Smooth muscle cell (in vitro differentiated cells): Measurements from ENCODE around the gene C1orf159. TPM values are rescaled to one million over a fixed set of nuclear protein-coding genes. Genes with fewer than 3 reads are reported as not detected.

Experiments
- DNase-seq: peaks from one replicate; lab custom pipeline; 2025; ENCODE audit not compliant: unreplicated experiment; lab: John Stamatoyannopoulos, UW
- H2AFZ ChIP-seq: fragments of 200-600 bp; sonication (generic); 2 replicates; pipeline ENCODE4 v1.6.0; 2016; ENCODE audit warnings: antibody characterized with exemption, low read depth, mild to moderate bottlenecking
- H3F3A ChIP-seq: fragments of 200-600 bp; sonication (generic); 2 replicates; pipeline ENCODE4 v1.6.0; 2017; ENCODE audit warnings: antibody characterized with exemption, low read depth
- H3K27ac ChIP-seq: fragments of 200-600 bp; sonication (generic); 2 replicates; pipeline ENCODE4 v1.5.1; 2016; ENCODE audit warnings: low read depth, mild to moderate bottlenecking
- H3K27me3 ChIP-seq: fragments of 200-600 bp; sonication (generic); 2 replicates; pipeline ENCODE4 v1.6.1; 2016; ENCODE audit warnings: low read depth, mild to moderate bottlenecking
- H3K36me3 ChIP-seq: fragments of 200-600 bp; sonication (generic); 2 replicates; pipeline ENCODE4 v1.5.1; 2016; ENCODE audit warnings: low read depth
- H3K4me1 ChIP-seq: fragments of 200-600 bp; sonication (generic); 2 replicates; pipeline ENCODE4 v1.5.1; 2016; ENCODE audit warnings: low read depth
- H3K4me2 ChIP-seq: fragments of 200-600 bp; sonication (generic); 2 replicates; pipeline ENCODE4 v1.6.0; 2016; ENCODE audit warnings: mild to moderate bottlenecking
- H3K4me3 ChIP-seq: fragments of 200-600 bp; sonication (generic); 2 replicates; pipeline ENCODE4 v1.5.1; 2016; ENCODE audit warnings: mild to moderate bottlenecking
- H3K79me2 ChIP-seq: fragments of 200-600 bp; sonication (generic); 2 replicates; pipeline ENCODE4 v1.6.0; 2016; ENCODE audit warnings: low read depth, mild to moderate bottlenecking
- H3K9ac ChIP-seq: fragments of 200-600 bp; sonication (generic); 2 replicates; pipeline ENCODE4 v1.6.0; 2016; ENCODE audit warnings: low read depth
- H3K9me3 ChIP-seq: fragments of 200-600 bp; sonication (generic); replicated peaks from 2 replicates; pipeline ENCODE4 v1.5.1; 2016; ENCODE audit warnings: low read depth
- H4K20me1 ChIP-seq: fragments of 200-600 bp; sonication (generic); 2 replicates; pipeline ENCODE4 v1.6.0; 2016; ENCODE audit warnings: low read depth
- WGBS: methylation state at CpG from one replicate; pipeline ENCODE4 v1.1.7; 2016; ENCODE audit warnings: low lambda C conversion rate; 5-methylcytosine and 5-hydroxymethylcytosine counted together
- polyA plus RNA-seq: library from polyadenylated mRNA; unstranded; fragments of >200 nt; fragmentation: Nextera tagmentation; extraction: Ambion mirVana; gene quantifications from 2 replicates; pipeline ENCODE4 v1.2.1, GENCODE V29; 2016
- total RNA-seq: library from RNA; depleted of rRNA; stranded (reverse); fragments of >200 nt; gene quantifications from 2 replicates; pipeline ENCODE4 v1.2.3, GENCODE V29; 2014
- TF ChIP-seq, protein P1 (sequence below): fragments of 200-600 bp; sonication (generic); IDR thresholded peaks from 2 replicates; pipeline ENCODE4 v1.5.1; 2017; ENCODE audit warnings: borderline replicate concordance, mild to moderate bottlenecking, antibody characterized with exemption; ENCODE audit not compliant: insufficient read depth, poor library complexity, severe bottlenecking

The C1orf159 gene
- total and polyA plus RNA-seq, 2 experiments from 2014 or later: 20.2 to 24.5 TPM

DNA sequence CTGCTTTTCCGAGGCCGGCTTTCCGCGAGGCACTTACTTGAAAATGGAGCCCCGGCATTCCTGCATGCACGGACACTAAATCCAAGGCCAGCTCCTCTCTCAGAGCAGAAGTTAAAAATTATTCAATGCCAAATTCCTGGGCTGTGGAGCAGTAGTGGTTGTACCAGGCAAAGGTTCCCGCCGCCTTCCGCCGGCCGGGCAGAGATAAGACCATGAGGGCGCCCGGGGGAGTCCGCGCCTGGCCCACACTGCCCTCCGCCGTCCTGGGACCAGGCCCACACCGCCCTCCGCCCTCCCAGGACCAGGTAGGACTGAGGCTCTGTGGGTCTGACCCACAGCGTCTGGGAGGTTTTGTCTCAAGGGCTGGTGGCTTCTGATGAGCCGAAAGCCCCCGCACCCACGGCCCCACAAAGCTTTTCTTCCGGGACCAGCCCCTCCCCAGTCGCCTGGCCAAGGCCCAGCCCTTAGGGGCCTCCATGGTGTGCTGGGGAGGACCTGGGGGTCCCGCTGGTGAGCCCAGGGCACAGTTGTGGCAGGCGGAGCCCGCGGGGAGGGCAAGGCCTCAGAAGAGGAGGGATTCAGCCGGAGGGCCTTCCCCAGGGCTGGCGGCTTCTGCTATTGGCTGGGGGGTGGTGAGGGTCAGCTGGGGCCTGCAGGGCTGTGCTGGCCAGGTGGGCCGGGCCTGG, 12.7 kb upstream of the C1orf159 start:
- H3K9ac ChIP-seq: no peak overlapping the region
- no peaks in the 10 kb centered on the region for H3F3A ChIP-seq
- no peaks in the 10 kb centered on the region for H3K4me1 ChIP-seq
- no peak overlapping the region for H3K4me2 ChIP-seq
- H3K36me3 ChIP-seq: no peaks in the 10 kb centered on the region
- 90% methylated on average over 32 of the region's 32 CpGs for WGBS
- H3K79me2 ChIP-seq: no peaks in the 10 kb centered on the region
- TF ChIP-seq, protein P1, sequence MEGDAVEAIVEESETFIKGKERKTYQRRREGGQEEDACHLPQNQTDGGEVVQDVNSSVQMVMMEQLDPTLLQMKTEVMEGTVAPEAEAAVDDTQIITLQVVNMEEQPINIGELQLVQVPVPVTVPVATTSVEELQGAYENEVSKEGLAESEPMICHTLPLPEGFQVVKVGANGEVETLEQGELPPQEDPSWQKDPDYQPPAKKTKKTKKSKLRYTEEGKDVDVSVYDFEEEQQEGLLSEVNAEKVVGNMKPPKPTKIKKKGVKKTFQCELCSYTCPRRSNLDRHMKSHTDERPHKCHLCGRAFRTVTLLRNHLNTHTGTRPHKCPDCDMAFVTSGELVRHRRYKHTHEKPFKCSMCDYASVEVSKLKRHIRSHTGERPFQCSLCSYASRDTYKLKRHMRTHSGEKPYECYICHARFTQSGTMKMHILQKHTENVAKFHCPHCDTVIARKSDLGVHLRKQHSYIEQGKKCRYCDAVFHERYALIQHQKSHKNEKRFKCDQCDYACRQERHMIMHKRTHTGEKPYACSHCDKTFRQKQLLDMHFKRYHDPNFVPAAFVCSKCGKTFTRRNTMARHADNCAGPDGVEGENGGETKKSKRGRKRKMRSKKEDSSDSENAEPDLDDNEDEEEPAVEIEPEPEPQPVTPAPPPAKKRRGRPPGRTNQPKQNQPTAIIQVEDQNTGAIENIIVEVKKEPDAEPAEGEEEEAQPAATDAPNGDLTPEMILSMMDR: no peak
- H2AFZ ChIP-seq: no peak overlapping the region
- no peak overlapping the region for H3K4me3 ChIP-seq
- no peaks in the 10 kb centered on the region for H3K9me3 ChIP-seq
- no peak overlapping the region for H3K27ac ChIP-seq
- no peak for DNase-seq
- no peaks in the 10 kb centered on the region for H3K27me3 ChIP-seq
- H4K20me1 ChIP-seq: no peaks in the 10 kb centered on the region

DNA sequence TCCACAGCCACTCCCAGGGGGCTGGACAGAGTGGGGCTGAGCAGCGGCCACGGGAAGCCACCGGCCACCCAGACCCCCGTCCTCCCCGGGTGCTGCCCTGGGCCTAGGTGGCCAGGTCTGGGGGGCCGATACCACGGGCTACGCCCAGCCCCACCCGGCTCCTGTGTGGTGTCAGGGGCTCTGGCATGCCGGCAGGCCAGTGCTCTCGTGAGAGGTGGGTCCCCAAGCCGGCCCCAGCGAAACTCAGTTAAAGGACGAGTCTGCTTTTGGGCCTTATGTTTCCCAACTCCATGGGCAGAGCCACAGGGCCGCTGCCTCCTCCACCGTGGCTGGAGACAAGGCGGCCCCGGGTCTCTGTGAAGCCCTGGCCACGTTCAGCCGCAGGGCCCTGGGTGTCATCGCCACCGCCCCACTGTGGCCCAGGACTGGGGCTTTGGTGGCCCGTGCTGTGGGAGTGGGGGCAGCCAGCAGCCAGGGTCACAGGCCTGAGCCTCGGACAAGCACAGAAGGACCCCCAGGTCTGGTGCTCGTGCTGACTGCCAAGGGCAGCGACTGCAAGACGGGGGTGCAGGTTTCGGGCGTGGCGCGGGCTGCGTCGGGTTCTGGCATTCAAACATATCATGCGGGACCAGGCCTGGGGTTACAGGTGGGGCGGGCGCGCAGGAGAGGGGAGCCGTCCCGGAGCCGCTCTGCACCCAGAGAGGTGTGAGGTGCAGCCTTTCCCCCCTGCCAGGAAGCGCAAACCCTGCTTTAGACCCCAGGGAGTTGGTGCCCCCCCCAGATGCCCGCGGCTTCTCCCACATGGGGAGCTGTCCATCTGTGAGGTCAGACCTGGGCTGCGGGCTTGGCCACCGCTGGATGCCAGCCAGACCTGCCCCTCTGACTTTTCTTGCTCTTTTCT, 11.9 kb upstream of the C1orf159 start:
- no peaks in the 10 kb centered on the region for H3F3A ChIP-seq
- no peaks in the 10 kb centered on the region for H4K20me1 ChIP-seq
- no peak overlapping the region for H3K4me3 ChIP-seq
- 95% methylated on average over 45 of the region's 45 CpGs for WGBS
- no peak overlapping the region for H3K9ac ChIP-seq
- TF ChIP-seq, protein P1: no peak
- no peak overlapping the region for H3K27ac ChIP-seq
- H3K79me2 ChIP-seq: no peaks in the 10 kb centered on the region
- H3K36me3 ChIP-seq: no peaks in the 10 kb centered on the region
- no peak overlapping the region for H3K4me2 ChIP-seq
- no peaks in the 10 kb centered on the region for H3K9me3 ChIP-seq
- no peak for DNase-seq
- H3K4me1 ChIP-seq: no peaks in the 10 kb centered on the region
- H2AFZ ChIP-seq: no peak overlapping the region
- no peaks in the 10 kb centered on the region for H3K27me3 ChIP-seq

DNA sequence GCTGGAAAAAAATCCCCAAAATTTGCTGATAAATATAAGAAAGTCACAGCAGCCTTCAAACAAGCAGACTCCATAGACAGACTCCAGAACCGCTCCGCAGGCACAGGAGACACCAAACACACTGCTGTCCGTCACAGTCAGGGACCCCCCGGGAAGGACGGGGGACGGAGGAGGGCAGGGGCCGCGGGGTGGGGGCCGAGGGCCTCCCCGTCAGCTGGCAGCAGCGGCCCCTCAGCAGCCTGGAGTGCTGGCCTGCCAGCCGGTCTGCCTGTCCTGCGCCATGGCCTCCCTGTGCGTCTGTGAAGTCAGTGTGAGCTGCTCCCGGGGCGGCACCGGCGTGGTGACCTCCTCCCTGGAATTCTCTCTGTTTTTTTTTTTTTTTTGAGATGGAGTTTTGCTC, 10.1 kb upstream of the C1orf159 start:
- Histone ChIP-seq H2AFZ (no peak overlapping the region), H3K4me3 (no peak overlapping the region), H3K9ac (no peak overlapping the region), H3K9me3 (no peaks in the 10 kb centered on the region), H3F3A (no peaks in the 10 kb centered on the region), H3K27ac (no peak overlapping the region), H3K4me1 (no peaks in the 10 kb centered on the region), H3K36me3 (no peaks in the 10 kb centered on the region), H3K79me2 (no peaks in the 10 kb centered on the region), H3K4me2 (no peak overlapping the region), H4K20me1 (no peaks in the 10 kb centered on the region), H3K27me3 (no peaks in the 10 kb centered on the region)
- WGBS: 94% methylated on average over 18 of the region's 18 CpGs
- TF ChIP-seq, protein P1: no peak
- DNase-seq: no peak
